NAMALWA (cell line): ENCODE data around the gene DRGX.

Experiments used
- DNase-seq: peaks from one replicate; pipeline ENCODE4 v3.0.0-alpha.2; 2015; ENCODE audit warnings: low spot score

Gene DRGX

GRCh38 chr10:49318028-49318427 lies 77.9 kb downstream of the DRGX start:
- no peak for DNase-seq

GRCh38 chr10:49314806-49315205 lies 81.1 kb downstream of the DRGX start:
- DNase-seq, result no peak
